Karpas-422 (cell line): ENCODE data around the gene SHISAL1. TPM values are rescaled to one million over a fixed set of nuclear protein-coding genes. Genes with fewer than 3 reads are reported as not detected.
"Not testable (repeated sequence)": the region's sequence is repeated elsewhere in the genome, so short reads cannot be mapped to it uniquely, and the experiment has no call there.

Experiments used
- DNase-seq: peaks from one replicate; pipeline ENCODE4 v3.0.0-alpha.2; 2015
- H2AFZ ChIP-seq: fragments of 200-600 bp; sonication (generic); 2 replicates; pipeline ENCODE4 v1.6.1; 2014; ENCODE audit warnings: antibody characterized with exemption, low read length, mixed read lengths
- H3K27ac ChIP-seq: fragments of 200-600 bp; sonication (generic); 2 replicates; pipeline ENCODE4 v1.5.1; 2014; ENCODE audit warnings: mild to moderate bottlenecking, low read length, moderate library complexity
- H3K27me3 ChIP-seq: fragments of 200-600 bp; sonication (generic); 2 replicates; pipeline ENCODE4 v1.6.1; 2014; ENCODE audit warnings: low read length, mixed read lengths
- H3K36me3 ChIP-seq: fragments of 200-600 bp; sonication (generic); 2 replicates; pipeline ENCODE4 v1.6.1; 2014; ENCODE audit warnings: low read length, mixed read lengths; ENCODE audit not compliant: insufficient read depth
- H3K4me1 ChIP-seq: fragments of 200-600 bp; sonication (generic); 2 replicates; pipeline ENCODE4 v1.6.1; 2014; ENCODE audit warnings: mild to moderate bottlenecking, low read length, mixed read lengths
- H3K4me2 ChIP-seq: fragments of 200-600 bp; sonication (generic); 2 replicates; pipeline ENCODE4 v1.6.1; 2014; ENCODE audit warnings: low read length, low read depth, mild to moderate bottlenecking; ENCODE audit not compliant: poor library complexity, severe bottlenecking
- H3K4me3 ChIP-seq: fragments of 200-600 bp; sonication (generic); 2 replicates; pipeline ENCODE4 v1.5.1; 2014; ENCODE audit warnings: mild to moderate bottlenecking, antibody characterized with exemption, low read length, mixed read lengths
- H3K79me2 ChIP-seq: fragments of 200-600 bp; sonication (generic); 2 replicates; pipeline ENCODE4 v1.6.1; 2014; ENCODE audit warnings: mild to moderate bottlenecking, low read length, mixed read lengths
- H3K9ac ChIP-seq: fragments of 200-600 bp; sonication (generic); 2 replicates; pipeline ENCODE4 v1.6.0; 2014; ENCODE audit warnings: low read length
- H3K9me2 ChIP-seq: fragments of 200-600 bp; sonication (generic), shearing (Covaris generic); replicated peaks from 2 replicates; pipeline ENCODE4 v1.6.0; 2014; ENCODE audit warnings: mild to moderate bottlenecking, low read length, moderate library complexity; ENCODE audit not compliant: insufficient read depth
- H3K9me3 ChIP-seq: fragments of 300-700, 200-600 bp; sonication (generic); 2 replicates; pipeline ENCODE4 v1.6.1; 2014; ENCODE audit warnings: low read length, mixed read lengths
- H4K20me1 ChIP-seq: fragments of 200-600 bp; sonication (generic); 2 replicates; pipeline ENCODE4 v1.6.1; 2014; ENCODE audit warnings: mild to moderate bottlenecking, antibody characterized with exemption, low read length, low read depth; ENCODE audit not compliant: insufficient read depth
- total RNA-seq: library from RNA; depleted of rRNA; stranded (reverse); fragments of >200 nt; shearing (Covaris generic); gene quantifications from 2 replicates; pipeline ENCODE4 v1.2.3, GENCODE V29; 2014; ENCODE audit warnings: low replicate concordance

Gene SHISAL1
- total RNA-seq, 1 experiment from 2014 or later, result not detected

DNA sequence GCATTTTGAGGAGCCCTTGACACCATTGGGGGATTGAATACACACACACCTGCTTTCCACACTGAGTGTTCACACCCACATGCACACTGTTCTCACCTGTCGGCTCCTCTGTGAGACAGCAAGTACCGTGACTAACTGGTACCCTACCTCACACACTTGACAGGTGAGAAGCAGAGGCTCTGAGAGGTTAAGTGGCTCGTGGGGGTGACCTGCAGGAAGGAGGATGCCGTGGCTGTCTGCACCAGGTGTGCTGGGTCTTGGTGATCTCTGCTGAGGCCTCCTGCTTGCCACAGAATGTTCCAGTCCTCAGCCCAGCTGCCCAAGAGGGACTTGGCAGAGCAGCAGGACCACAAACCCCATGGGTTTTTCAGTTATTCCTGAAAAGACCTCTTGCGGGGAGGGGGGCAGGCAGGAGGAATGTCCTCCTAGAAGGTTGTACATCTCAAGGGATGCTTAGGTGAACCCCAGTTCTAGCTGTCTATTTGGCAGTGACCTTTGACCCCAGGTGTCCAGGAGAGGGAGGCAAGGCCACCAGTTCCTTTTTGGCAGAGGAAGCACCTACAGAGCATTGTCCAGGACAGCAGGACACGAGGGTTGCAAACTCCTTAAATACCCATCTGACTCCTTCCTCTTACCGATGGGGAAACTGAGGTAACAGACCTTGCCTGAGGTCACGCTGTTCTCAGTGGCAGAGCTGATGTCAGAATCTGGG lies 66.0 kb downstream of the SHISAL1 start:
- no peak overlapping the region for H3K9ac ChIP-seq
- no peaks in the 10 kb centered on the region for H3K27me3 ChIP-seq

DNA sequence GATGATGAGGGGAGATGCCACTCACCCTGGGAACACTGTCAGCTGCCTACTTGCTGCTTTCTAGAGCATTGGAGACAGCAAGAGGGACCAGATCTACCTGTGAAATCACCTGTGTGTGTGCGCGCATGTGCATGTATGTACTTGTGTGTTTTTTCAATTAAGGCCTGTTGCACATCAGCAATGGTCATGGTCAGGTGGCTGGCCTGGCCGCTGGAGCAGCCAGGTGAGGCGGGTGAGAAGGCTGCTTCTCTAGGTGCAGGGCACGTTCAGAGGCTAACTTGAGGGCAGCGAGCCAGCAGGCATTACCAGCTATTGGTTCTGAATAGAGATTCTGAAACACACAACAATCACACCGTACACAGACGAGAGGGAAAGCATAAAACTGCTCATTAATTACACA lies 66.9 kb downstream of the SHISAL1 start:
- no peaks in the 10 kb centered on the region for H3K9me2 ChIP-seq
- no peaks in the 10 kb centered on the region for H4K20me1 ChIP-seq
- H3K27ac ChIP-seq, result no peak overlapping the region
- no peaks in the 10 kb centered on the region for H3K27me3 ChIP-seq
- H3K4me1 ChIP-seq, result no peaks in the 10 kb centered on the region
- no peak for DNase-seq
- H3K36me3 ChIP-seq, result no peaks in the 10 kb centered on the region
- no peak overlapping the region for H3K9ac ChIP-seq
- no peak overlapping the region for H3K4me3 ChIP-seq
- no peaks in the 10 kb centered on the region for H3K79me2 ChIP-seq
- no peaks in the 10 kb centered on the region for H3K9me3 ChIP-seq
- no peak overlapping the region for H2AFZ ChIP-seq
- H3K4me2 ChIP-seq, result no peak overlapping the region

More for the DNA sequence above, 66.0 kb downstream of the SHISAL1 start:
- Histone ChIP-seq H3K4me2 (no peak overlapping the region), H3K79me2 (no peaks in the 10 kb centered on the region), H3K9me2 (no peaks in the 10 kb centered on the region), H4K20me1 (no peaks in the 10 kb centered on the region), H3K27ac (no peak overlapping the region), H3K36me3 (no peaks in the 10 kb centered on the region), H3K9me3 (no peaks in the 10 kb centered on the region), H3K4me1 (no peaks in the 10 kb centered on the region), H2AFZ (no peak overlapping the region), H3K4me3 (no peak overlapping the region)
- DNase-seq, result no peak

- H3K9me2 ChIP-seq, result no peaks in the 10 kb centered on the region
- H3K79me2 ChIP-seq, result no peaks in the 10 kb centered on the region
- H3K9me3 ChIP-seq, result no peaks in the 10 kb centered on the region
- H3K9ac ChIP-seq, result no peak overlapping the region
- no peak overlapping the region for H3K27ac ChIP-seq
- no peak overlapping the region for H2AFZ ChIP-seq
- DNase-seq, result no peak
- no peaks in the 10 kb centered on the region for H4K20me1 ChIP-seq
- H3K27me3 ChIP-seq, result no peaks in the 10 kb centered on the region
- no peak overlapping the region for H3K4me3 ChIP-seq
- H3K4me2 ChIP-seq, result no peak overlapping the region
- no peaks in the 10 kb centered on the region for H3K4me1 ChIP-seq
- H3K36me3 ChIP-seq, result no peaks in the 10 kb centered on the region
Measured at GRCh38 chr22:44245438-44245837, 67.3 kb downstream of the SHISAL1 start.

DNA sequence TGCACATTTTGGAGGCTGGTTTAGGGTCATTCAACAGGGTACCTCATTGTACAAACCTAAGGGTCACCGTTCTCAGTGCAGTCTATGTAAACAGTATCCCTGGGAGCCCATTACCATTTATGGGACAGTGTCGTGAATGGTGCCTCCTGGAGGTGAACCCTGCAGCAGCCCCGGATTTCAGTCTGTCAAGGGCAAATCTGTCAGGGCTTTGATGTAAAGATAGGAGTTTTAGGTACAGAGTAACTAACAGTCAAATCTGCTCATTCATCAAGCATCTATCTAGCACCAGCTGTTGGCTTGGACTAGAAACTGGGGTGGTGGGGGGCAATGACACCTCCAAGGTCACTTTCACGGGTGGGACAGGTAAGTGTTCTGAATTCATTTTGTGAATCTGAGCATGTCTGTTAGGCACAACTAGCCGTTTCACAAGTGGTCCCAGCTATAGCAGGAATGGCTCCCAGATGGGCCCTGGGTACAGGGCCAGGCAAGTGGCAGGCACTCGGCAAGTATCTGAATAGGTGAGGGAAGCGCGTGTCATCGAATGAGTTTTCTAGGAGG lies 68.4 kb downstream of the SHISAL1 start:
- H3K9ac ChIP-seq, result no peak overlapping the region

DNA sequence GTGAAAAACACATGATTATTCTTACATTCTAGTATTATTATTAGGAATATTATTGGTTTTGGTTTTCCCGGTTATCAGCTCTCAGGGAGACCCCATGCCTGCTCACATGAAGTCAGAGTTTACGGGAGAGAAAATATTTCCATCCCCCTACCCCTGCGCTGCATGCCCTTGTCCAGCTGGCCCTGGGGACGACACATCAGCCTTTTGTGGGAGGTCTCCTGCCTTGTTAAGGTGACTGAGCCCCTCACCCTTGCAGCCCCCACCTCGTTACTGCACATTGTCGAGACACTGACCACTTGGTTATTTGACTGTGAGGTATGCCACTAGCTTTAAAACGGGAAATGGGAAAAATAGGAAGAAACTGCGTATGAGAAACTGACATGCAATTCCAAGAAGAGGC lies 69.0 kb downstream of the SHISAL1 start:
- no peaks in the 10 kb centered on the region for H3K4me1 ChIP-seq
- H3K4me2 ChIP-seq, result no peak overlapping the region
- no peaks in the 10 kb centered on the region for H3K9me3 ChIP-seq
- no peaks in the 10 kb centered on the region for H4K20me1 ChIP-seq
- H2AFZ ChIP-seq, result no peak overlapping the region
- no peaks in the 10 kb centered on the region for H3K36me3 ChIP-seq
- H3K9ac ChIP-seq, result no peak overlapping the region
- no peak overlapping the region for H3K27ac ChIP-seq
- DNase-seq, result no peak
- no peak overlapping the region for H3K4me3 ChIP-seq
- H3K79me2 ChIP-seq, result no peaks in the 10 kb centered on the region
- no peaks in the 10 kb centered on the region for H3K9me2 ChIP-seq
- no peaks in the 10 kb centered on the region for H3K27me3 ChIP-seq

More for the DNA sequence above, 68.4 kb downstream of the SHISAL1 start:
- H4K20me1 ChIP-seq, result no peaks in the 10 kb centered on the region
- H3K4me3 ChIP-seq, result no peak overlapping the region
- H3K9me3 ChIP-seq, result no peaks in the 10 kb centered on the region
- H3K79me2 ChIP-seq, result no peaks in the 10 kb centered on the region
- no peaks in the 10 kb centered on the region for H3K9me2 ChIP-seq
- DNase-seq, result no peak
- H3K27me3 ChIP-seq, result no peaks in the 10 kb centered on the region
- no peaks in the 10 kb centered on the region for H3K4me1 ChIP-seq
- no peak overlapping the region for H3K4me2 ChIP-seq
- no peak overlapping the region for H3K27ac ChIP-seq
- H3K36me3 ChIP-seq, result no peaks in the 10 kb centered on the region
- no peak overlapping the region for H2AFZ ChIP-seq

- H3K79me2 ChIP-seq, result no peaks in the 10 kb centered on the region
- DNase-seq, result no peak
Measured at GRCh38 chr22:44242946-44243724, 69.6 kb downstream of the SHISAL1 start.

GRCh38 chr22:44241121-44241520 lies 71.6 kb downstream of the SHISAL1 start:
- not testable (repeated sequence) for H3K4me3 ChIP-seq, H3K4me2 ChIP-seq, H3K27ac ChIP-seq, H3K9me2 ChIP-seq, H2AFZ ChIP-seq, H3K79me2 ChIP-seq, H3K9me3 ChIP-seq, H3K9ac ChIP-seq, DNase-seq, H3K27me3 ChIP-seq, H3K36me3 ChIP-seq, H4K20me1 ChIP-seq, H3K4me1 ChIP-seq

More at GRCh38 chr22:44242946-44243724, 69.6 kb downstream of the SHISAL1 start:
- Histone ChIP-seq H3K27me3 (no peaks in the 10 kb centered on the region), H3K9me2 (no peaks in the 10 kb centered on the region), H3K4me1 (no peaks in the 10 kb centered on the region), H3K27ac (no peak overlapping the region), H3K4me3 (no peak overlapping the region), H3K9me3 (no peaks in the 10 kb centered on the region), H3K9ac (no peak overlapping the region), H3K4me2 (no peak overlapping the region), H4K20me1 (no peaks in the 10 kb centered on the region), H3K36me3 (no peaks in the 10 kb centered on the region), H2AFZ (no peak overlapping the region)

DNA sequence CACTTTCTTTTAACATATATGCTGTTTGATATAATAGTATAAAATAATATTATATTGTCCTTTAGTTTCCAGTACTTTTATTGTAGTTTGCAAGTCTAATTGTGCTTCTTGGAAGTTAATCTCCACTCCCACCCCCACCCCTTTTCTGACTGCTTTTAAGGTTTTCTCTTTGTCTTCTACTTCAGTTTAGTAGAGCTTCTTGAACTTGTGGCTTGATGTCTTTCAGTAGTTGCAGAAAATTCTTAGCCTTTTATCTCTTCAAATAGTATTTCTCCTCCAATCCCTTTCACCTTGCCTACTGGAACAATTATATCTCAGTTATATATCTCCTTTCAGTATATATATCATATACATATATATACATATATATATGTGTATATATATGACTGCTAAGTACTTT lies 75.5 kb downstream of the SHISAL1 start:
- no peaks in the 10 kb centered on the region for H3K9me3 ChIP-seq
- H3K4me1 ChIP-seq, result no peaks in the 10 kb centered on the region
- no peak overlapping the region for H3K4me2 ChIP-seq
- H3K27me3 ChIP-seq, result no peaks in the 10 kb centered on the region
- no peak for DNase-seq
- H3K9ac ChIP-seq, result no peak overlapping the region
- no peaks in the 10 kb centered on the region for H3K9me2 ChIP-seq
- no peaks in the 10 kb centered on the region for H3K36me3 ChIP-seq
- no peak overlapping the region for H3K27ac ChIP-seq
- no peaks in the 10 kb centered on the region for H3K79me2 ChIP-seq
- H2AFZ ChIP-seq, result no peak overlapping the region
- H3K4me3 ChIP-seq, result no peak overlapping the region
- H4K20me1 ChIP-seq, result no peaks in the 10 kb centered on the region
